ENCODE measurements around the gene RUBCN. TPM values are rescaled to one million over a fixed set of nuclear protein-coding genes. Genes with fewer than 3 reads are reported as not detected.
"Not testable (repeated sequence)": the region's sequence is repeated elsewhere in the genome, so short reads cannot be mapped to it uniquely, and the experiment has no call there.

RUBCN gene
- total RNA-seq, 2 experiments from 2014 or later, result 33.9 to 38.2 TPM

DNA sequence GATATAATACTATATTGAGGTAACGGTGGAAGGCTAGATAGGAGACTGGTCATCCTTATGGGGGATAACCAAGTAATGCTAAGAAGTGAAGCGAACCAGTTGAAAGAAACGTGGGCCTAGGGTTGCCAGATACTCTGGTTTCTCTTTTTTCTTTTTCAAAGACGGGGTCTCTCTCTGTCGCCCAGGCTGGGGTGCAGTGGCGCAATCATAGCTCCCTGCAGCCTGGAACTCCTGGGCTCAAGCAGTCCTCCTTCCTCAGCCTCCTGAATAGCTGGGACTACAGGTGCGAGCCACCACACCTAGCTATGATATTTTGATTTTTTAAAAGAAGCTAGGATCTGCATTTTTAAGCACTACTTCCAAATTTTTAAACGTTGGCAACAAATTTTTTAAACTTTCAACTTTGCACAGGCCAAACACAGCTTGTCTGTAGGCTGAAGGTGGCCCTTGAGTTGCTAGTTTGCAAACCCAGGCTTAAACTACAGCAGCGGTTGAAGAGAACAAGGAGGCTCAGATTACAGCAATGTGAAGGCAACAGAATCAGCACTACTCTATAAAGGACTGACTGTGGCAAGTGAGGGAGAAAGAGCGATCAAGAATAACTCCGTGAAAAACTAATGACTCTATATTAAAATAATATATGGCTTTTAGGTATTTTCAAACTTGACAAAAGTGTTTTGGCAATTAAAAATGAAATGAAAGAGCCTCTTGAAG lies 1.2 kb upstream of the RUBCN start:
- ChIA-PET POLR2A (no interaction called here), CTCF (no interaction called here)

DNA sequence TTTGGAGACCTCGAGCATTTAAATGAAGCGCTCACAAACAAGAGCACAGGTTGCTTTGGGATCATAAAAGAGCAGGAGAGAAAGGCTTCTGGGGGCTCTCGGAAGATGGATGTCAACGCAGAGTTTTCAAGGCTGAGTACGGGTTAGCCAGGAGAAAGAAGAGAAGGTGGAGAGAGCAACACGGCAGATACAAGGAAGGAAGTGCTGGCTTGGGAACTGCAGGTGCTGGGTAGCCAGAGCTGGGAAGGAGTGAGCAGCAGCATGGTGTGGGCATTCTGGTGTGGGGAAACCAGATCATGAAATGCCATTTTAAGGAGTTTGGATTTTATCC lies 580 bp upstream of the RUBCN start:
- CTCF ChIA-PET, result no interaction called here
- POLR2A ChIA-PET, result interaction anchor here (2.4 kb wide), 1 partner anchor 12 kb away, joined by 6 read pairs; the partner anchor contains the start of gene FYTTD1

DNA sequence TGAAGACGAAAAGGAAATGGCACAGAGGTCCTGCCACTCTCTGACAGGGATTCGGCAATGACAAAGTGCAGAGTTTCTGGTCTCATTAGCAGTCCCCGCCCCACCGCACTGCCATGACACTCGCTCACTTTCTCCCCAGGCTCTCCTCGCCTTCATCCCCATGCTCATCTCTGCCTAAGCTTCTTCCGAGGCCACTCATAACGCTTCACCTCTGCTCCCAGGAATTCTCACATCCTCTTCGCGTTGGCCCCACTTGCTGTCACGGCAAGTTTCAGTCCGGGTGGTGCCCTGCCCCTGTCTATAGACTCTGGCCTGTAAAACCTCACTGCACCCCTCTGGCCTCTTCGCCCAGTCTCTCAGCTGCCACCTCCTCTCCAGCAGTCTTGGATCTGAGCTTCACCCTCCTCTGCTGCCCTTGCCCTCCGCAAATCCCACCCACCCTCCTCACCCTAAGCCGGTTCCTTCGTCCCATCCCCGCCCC lies 654 bp downstream of the RUBCN start:
- ChIA-PET POLR2A (interaction anchor here (0.9 to 2.4 kb wide), 5 partner anchors 10 to 868 kb away, joined by 3 to 7 read pairs (median 6); partner anchors contain the start of genes FYTTD1 and SENP5), CTCF (interaction anchor here (0.6 to 1.1 kb wide), 3 partner anchors 15 to 50 kb away, joined by 3 read pairs; no protein-coding TSS in a partner anchor)

DNA sequence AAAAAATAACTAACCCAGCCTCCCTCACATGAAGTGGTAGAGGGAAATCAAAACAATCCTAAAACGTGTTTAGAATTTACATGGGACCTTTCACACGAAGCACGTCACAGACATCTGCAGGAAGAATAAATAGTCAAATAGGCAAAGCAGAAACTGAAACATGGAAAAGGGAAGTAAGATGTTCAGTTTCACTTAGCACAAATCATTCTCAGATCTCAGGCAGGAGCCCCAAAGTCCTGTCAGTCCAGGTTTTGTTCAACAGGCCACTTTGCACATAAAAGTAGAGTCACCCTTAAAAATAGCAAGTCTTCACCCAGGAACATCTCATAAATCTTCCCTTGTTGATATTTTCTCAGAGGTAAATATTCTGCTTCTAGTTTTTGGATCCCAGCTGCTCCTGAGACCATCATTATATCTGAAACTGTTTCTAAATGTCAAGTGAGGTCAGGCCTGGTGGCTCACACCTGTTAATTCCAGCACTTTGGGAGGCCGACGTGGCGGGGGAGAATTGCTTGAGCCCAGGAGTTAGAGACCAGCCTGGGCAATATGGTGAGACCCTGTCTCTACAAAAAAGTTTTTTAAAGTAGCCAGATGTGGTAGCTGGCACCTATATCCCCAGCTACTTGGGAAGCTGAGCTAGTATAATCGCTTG lies 1.9 kb downstream of the RUBCN start:
- POLR2A ChIA-PET, result interaction anchor here (2.4 kb wide), 1 partner anchor 14 kb away, joined by 6 read pairs; the partner anchor contains the start of gene FYTTD1
- CTCF ChIA-PET, result no interaction called here

DNA sequence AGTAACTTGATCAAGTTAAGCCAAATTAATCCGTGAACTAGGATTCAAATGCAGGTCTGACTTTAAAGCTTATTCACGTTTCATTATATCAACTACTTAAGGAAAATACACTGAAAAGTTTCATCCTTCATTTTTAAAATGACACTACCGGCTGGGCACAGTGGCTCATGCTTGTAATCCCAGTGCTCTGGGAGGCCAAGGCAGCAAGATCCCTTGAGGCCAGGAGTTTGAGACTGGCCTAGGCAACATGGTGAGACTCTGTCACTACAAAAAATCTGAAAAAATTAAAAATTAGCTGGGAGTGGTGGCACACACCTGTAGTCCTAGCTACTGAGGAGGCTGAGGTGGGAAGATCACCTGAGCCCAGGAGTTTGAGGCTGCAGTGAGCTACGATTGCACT lies 3.7 kb downstream of the RUBCN start:
- POLR2A ChIA-PET, result interaction anchor here (0.6 kb wide), 1 partner anchor 131 kb away, joined by 4 read pairs; no protein-coding TSS in a partner anchor
- CTCF ChIA-PET, result no interaction called here

DNA sequence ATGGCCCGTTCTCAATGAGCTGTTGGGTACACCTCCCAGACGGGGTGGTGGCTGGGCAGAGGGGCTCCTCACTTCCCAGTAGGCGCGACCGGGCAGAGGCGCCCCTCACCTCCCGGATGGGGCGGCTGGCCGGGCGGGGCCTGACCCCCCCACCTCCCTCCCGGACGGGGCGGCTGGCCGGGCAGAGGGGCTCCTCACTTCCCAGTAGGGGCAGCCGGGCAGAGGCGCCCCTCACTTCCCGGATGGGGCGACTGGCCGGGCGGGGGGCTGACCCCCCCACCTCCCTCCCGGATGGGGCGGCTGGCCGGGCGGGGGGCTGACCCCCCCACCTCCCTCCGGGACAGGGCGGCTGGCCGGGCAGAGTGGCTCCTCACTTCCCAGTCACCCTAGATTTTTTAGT lies 5.2 kb downstream of the RUBCN start:
- CTCF ChIA-PET, POLR2A ChIA-PET: not testable (repeated sequence)

DNA sequence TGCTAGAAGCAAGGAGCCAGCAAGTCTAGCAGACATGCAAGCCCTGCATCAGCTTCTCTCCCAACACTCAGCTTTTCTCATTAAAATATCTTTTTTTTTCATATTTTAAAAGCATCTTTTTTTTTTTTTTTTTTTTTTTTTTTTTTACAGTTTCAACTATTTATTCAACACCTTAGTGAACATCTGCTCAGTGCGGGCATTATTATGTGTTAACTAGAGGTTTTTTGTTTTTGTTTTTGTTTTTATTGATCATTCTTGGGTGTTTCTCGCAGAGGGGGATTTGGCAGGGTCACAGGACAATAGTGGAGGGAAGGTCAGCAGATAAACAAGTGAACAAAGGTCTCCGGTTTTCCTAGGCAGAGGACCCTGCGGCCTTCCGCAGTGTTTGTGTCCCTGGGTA lies 5.9 kb downstream of the RUBCN start:
- CTCF ChIA-PET, result interaction anchor here (0.7 kb wide), 1 partner anchor 19 kb away, joined by 3 read pairs; no protein-coding TSS in a partner anchor
- POLR2A ChIA-PET, result interaction anchor here (0.6 kb wide), 1 partner anchor 304 kb away, joined by 6 read pairs; no protein-coding TSS in a partner anchor

DNA sequence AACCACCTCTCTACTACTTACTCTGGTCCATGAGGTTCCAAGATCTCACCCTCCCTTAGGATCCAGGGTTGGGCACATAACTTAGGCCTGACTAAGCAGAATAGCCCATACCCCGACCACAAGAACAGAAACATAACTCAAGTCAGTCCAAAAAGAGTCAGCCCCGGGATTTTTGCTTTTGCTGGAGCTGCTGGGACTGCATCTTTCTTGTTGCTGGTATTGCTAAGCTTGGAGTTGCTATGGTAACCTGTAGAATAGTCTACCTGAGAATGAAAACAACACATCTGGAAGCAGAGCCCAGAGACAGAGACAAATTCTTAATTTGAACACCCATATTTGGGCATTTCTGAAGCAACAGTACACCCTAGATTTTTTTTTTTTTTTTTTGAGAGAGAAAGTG lies 6.5 kb downstream of the RUBCN start:
- ChIA-PET POLR2A (interaction anchor here (0.6 kb wide), 1 partner anchor 304 kb away, joined by 6 read pairs; no protein-coding TSS in a partner anchor), CTCF (interaction anchor here (0.7 kb wide), 1 partner anchor 18 kb away, joined by 3 read pairs; no protein-coding TSS in a partner anchor)

DNA sequence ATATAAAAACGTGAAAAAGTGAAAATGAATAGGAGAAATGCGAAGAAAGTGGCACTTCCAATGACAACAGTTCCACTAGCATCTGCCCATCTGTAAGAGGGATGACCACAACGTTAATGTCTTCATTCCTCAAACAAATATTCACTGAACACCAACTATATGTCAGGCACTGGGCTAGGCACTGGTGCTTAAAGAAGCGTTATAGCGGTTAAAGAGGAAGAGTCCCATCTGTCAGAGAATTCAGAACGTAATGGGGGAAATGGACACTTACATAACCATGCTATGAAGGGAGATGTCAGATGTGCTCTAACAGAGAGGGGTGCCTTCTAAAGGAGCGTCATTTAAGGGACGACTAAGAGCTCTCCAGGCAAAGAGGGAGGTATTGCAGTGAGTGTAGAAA lies 8.2 kb downstream of the RUBCN start:
- ChIA-PET CTCF (no interaction called here), POLR2A (no interaction called here)

DNA sequence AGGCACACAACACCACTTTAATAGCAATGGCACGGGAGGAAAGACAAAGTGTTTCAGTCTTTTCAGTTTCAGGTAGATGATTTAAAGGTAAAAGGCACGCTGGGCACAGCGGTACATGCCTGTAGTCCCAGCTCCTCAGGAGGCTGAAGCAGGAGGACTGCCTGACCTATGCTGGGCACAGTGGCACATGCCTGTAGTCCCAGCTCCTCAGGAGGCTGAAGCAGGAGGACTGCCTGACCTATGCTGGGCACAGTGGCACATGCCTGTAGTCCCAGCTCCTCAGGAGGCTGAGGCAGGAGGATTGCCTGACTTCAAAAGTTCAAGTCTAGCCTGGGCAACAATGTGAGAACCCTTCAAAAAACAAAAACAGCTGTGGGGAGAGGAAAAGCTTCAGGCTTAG lies 8.8 kb downstream of the RUBCN start:
- CTCF ChIA-PET, result interaction anchor here (0.7 kb wide), 1 partner anchor 13 kb away, joined by 3 read pairs; no protein-coding TSS in a partner anchor

DNA sequence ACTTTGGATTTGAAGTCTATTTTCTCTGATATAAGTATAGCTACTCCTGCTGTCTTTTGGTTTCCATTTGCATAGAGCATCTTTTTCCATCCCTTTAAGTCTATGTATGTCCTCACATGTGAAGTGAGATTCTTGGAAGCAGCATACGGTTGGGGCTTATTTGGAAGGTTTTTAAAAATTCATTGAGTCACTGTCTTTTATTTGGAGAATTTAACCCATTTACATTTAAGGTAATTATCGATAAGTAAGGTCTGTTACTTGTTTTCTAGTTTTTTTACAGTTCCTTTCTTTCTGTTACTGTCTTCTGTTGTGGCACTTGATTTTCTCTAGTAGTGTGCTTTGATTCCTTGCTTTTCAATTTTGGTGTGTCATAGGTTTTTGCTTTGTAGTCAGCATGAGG lies 14.0 kb downstream of the RUBCN start:
- ChIA-PET POLR2A (no interaction called here), CTCF (no interaction called here)

More for the DNA sequence above, 8.8 kb downstream of the RUBCN start:
- POLR2A ChIA-PET, result not testable (repeated sequence)

DNA sequence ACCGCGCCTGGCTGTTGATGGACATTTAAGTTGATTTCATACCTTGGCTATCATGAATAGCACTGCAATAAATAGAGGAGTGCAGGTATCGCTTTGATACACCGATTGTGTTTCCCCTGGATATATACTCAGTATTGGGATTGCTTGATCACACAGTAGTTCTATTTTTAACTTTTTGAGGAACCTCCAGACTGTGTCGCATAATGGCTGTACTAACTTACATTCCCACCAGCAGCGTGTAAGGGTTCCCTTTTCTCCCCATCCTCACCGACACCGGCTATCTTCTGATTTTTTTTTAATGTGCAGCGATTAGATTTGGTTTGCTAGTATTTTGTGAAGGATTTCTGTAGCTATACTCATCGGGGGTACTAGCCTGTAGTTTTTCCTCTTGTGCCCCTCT lies 16.0 kb downstream of the RUBCN start:
- ChIA-PET POLR2A (no interaction called here), CTCF (interaction anchor here (0.8 to 1.4 kb wide), 2 partner anchors 15 to 28 kb away, joined by 3 read pairs; no protein-coding TSS in a partner anchor)

DNA sequence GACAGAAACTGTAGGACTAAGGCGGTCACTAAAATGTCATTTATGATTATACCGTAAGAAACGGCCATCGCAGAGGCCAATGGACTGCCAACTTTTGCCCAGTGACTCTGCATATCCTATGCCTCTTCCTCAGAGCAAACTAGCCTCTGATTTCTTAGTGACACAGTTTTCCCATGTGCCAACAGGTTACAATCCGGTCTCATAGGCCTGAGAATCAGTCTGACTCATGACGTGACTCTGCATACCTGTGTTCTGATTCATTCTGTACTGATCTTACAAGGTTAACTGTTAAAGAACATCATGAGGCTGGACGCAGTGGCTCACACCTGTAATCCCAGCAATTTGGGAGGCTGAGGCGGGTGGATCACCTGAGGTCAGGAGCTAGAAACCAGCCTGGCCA lies 17.8 kb downstream of the RUBCN start:
- ChIA-PET POLR2A (interaction anchor here (0.7 kb wide), 1 partner anchor 243 kb away, joined by 10 read pairs; no protein-coding TSS in a partner anchor), CTCF (interaction anchor here (0.7 kb wide), 1 partner anchor 18 kb away, joined by 3 read pairs; no protein-coding TSS in a partner anchor)

DNA sequence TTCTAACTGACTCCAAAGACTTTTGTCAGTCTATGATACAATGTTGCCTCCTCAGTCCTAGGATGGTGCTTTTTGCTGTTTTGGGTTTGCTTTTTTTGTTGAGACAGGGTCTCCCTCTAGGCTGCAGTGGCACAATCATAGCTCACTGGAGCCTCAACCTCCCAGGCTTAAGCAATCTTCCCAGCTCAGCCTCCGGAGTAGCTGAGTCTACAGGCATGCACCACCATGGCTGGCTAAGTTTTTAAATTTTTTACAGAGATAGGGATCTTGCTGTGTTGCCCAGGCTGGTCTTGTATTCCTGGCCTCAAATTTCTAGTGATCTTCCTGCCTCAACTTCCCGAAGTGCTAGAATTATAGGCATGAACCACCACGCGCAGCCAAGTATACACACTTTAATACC lies 22.5 kb downstream of the RUBCN start:
- ChIA-PET CTCF (interaction anchor here (1.0 kb wide), 1 partner anchor 14 kb away, joined by 3 read pairs; no protein-coding TSS in a partner anchor), POLR2A (no interaction called here)

DNA sequence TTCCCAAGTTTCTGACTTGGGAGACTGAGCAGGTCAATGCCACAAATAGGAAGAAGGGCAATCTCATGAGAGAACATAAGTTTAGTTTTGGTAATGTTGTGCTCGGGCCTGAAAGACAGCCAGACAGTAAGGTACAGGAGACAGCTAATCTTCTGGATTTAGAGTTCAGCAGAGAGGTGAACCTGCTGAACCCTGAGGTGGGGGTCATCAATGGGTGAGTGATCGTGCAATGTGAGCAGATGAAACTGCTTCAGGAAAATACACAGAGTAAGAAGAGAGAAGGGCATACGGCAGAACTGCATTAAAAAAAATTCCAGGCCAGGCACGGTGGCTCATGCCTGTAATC lies 23.3 kb downstream of the RUBCN start:
- ChIA-PET POLR2A (interaction anchor here (1.7 kb wide), 1 partner anchor 23 kb away, joined by 7 read pairs; the partner anchor contains the start of gene RUBCN), CTCF (no interaction called here)

DNA sequence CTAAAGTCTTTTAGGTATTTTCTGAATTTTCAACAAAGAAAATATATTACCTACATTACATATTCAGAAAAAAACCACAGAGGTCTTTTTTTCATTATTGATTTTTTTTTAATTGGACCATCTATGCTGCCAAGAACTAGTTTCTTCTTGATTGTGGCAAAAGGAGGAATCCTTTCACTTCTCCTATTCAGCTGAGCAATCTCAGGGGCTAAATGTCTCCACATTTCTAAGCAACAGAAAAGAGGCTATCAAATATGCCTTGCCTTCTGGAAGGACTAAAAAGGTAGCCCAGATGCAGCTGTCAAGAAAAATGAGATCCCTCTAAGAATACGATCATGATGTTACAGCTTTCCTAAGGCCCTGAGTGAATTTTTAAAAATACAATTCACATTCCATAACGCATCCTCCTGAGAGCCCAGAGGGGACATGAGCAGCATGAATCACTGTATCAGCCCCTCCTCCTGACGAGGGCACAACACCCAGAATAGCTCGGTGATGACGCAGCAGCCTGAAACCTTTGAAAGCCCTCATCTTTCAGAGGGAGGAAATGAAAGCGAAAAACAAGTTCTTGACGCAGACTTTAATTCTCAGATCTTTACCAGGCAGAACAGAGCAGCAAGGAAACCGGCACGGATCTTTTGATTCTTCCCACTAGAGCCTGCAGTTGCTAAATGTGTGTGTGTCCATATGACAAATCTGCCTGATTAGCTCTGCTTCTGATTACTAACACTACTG lies 24.6 kb downstream of the RUBCN start:
- ChIA-PET POLR2A (interaction anchor here (0.7 to 1.7 kb wide), 2 partner anchors 24 to 37 kb away, joined by 3 to 7 read pairs; partner anchors contain the start of gene RUBCN), CTCF (interaction anchor here (0.5 to 1.4 kb wide), 4 partner anchors 11 to 1184 kb away, joined by 3 to 5 read pairs (median 4); no protein-coding TSS in a partner anchor)

DNA sequence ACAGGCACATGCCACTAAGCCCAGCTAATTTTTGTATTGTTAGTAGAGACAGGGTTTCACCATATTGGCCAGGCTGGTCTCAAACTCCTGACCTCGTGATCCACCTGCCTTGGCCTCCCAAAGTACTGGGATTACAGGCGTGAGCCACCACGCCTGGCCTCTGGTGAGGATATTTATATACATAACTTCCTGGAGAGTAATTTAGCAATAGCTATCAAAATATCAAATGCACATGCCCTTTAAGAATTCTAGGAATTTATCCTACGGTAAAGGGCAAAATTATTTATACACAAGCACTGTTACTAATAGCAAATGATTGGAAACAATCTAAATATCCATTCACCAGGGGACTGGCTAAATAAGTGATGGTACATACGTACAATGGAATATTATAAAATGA lies 25.7 kb downstream of the RUBCN start:
- CTCF ChIA-PET, POLR2A ChIA-PET: not testable (repeated sequence)

DNA sequence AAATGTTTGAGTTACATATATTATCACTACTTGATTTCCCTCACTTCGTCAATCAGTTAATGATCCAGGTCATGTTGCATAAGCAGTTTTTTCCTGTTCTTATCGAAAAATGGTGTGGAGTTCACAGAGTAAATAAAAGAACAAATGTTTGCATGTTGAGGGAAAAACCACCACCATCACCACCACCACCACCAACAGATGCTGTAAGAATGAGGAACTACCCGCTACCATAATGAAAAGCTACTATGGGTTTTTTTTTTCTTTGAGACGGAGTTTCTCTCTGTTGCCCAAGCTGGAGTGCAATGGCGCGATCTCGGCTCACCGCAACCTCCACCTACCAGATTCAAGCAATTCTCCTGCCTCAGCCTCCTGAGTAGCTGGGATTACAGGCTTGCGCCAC lies 27.6 kb downstream of the RUBCN start:
- ChIA-PET POLR2A (interaction anchor here (0.5 kb wide), 1 partner anchor 76 kb away, joined by 3 read pairs; no protein-coding TSS in a partner anchor), CTCF (no interaction called here)

DNA sequence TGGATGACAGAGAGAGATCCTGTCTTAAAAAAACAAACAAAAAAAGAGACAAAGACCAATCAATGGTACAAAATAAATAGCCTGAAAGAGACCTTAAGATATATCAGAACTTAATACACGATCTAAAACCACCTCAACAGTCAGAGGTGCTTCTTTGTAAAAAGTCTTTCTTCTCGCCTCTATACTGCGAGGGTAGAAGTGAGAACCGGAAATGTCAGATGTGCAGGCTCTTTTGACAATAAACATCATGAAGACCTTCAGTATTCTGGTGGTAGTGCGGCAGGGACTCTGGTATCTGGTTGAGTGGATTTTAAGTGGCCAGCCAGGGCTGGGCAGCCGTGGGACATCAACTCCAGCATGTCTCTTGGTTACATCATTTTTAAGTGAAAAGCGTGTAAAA lies 30.0 kb downstream of the RUBCN start:
- POLR2A ChIA-PET, result no interaction called here
- CTCF ChIA-PET, result no interaction called here

DNA sequence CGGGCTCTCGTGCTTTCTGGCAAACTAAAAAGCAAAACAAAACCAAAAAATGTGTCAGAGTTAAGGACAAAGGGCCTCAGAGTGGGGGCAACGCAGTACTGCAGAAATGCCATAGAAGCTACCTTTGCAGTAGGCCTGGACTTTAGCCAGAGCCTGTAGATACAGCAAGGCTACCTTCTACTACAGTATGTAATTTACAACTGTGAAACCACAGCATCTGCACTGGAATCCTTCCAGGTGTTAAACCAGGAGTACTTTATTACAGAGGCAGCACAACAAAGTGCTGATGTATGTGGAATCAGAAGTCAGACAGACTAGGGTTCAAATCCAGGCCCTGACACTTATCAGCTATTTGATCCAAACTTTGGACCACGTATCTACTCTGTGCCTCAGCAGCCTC lies 34.9 kb downstream of the RUBCN start:
- CTCF ChIA-PET, result interaction anchor here (2.0 kb wide), 1 partner anchor 10 kb away, joined by 5 read pairs; no protein-coding TSS in a partner anchor
- POLR2A ChIA-PET, result no interaction called here
